ENCODE results near the gene ABLIM3.

DNA sequence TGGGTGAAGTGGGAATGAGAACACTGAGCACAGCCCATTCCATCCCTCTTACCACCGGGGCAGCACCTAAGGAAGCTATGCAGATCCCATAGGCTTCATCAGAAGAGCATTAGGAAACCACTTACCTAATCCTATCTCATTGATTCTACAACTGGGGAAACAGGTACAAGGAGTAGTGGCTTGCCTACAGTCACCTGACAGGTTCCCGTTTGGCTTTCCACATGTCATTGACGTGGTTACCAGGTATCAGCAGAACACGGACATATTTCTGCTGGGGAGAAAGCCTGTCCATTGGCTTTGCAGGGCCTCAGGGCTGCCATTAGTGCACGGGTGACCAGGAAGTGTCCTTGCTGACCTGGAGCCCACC lies 141.7 kb downstream of the ABLIM3 start:
- TF ChIP-seq GATA3 (IDR thresholded peaks at IDR 0.05; ENCODE audit: low read depth, low read length) (no peak), GATA2 (IDR thresholded peaks at IDR 0.05; ENCODE audit: low read depth, low read length) (no peak)

Measured in SH-SY5Y (cell line).